ENCODE results near the gene MYO16. TPM values are rescaled to one million over a fixed set of nuclear protein-coding genes. Genes with fewer than 3 reads are reported as not detected.

The MYO16 gene
- total and polyA plus RNA-seq, 8 donors: 1.1 to 2.5 (median 1.7) TPM

DNA sequence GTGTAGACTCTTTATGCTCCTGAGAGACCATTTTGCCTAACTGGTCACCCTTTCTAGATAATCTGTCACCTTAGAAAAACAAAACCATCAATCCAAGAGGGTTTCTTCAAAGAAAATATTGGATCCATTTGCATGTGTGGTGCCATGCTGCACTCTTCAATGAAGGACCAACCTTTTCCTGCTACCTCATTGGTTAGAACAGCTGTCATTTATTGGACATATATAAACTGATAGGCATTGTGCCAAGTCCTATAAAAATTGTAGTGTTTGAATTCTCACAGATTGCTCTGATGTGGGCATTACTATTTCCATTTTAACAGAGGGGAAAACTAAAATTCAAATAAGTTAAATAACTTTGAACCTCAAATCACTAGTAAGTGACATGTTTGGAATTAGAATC is 333.2 kb downstream of the MYO16 start:
- H3K36me3 ChIP-seq: no peaks in the 10 kb centered on the region
- no peaks in the 10 kb centered on the region for H3K4me1 ChIP-seq
- H3K9me3 ChIP-seq: no peaks in the 10 kb centered on the region
- DNase-seq (no peak), ATAC-seq (no peak)
- H3K27ac ChIP-seq: no peak overlapping the region
- intact Hi-C loops (cut with DNase I): loop anchor here in 1 of 2 donors (10.0 kb wide), 2 partner anchors 822 to 1142 kb away; partner anchors contain the start of gene IRS2
- no peak overlapping the region for H3K4me3 ChIP-seq
- no peak for TF ChIP-seq CTCF (IDR thresholded peaks at IDR 0.05)
- H3K27me3 ChIP-seq: no peaks in the 10 kb centered on the region

GRCh38 chr13:108963276-108963810 is 333.9 kb downstream of the MYO16 start:
- H3K36me3 ChIP-seq: no peaks in the 10 kb centered on the region
- no peak for TF ChIP-seq CTCF (IDR thresholded peaks at IDR 0.05)
- ATAC-seq: no peak

DNA sequence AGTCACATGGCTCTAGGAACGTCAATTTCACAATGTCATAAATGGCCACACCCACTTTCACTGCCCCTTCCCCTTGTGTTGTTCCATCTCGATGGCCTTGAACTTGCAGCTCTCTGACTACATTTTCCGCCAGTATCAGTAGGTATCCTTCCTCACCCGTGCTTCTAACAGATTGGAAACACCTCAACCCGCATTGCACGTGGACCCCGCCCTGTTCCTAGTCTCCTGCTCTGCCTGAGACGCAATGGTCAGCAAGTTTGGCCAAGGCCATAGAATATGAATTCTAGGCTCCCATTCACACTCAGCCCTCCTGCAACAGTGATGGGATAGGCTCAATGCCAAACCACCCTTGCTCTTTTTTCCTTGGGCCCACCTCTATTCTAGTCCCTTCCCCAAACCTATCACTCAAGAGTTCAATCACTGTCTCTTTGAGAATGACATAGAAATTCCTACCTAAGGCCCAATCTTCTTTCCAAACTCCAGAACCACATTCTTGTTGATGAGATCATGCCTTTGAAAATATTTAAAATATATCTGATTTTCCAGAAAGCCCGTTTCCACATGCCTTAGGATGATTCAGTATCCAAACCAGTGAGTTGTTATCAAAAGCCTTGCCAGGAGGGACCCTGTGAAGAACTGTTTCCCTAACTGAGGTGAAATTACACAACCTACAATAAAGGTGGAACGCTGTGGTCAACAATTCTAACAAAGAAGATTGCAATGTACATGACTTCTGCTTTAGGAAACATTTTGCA is 334.6 kb downstream of the MYO16 start:
- Histone ChIP-seq H3K27me3 (no peaks in the 10 kb centered on the region), H3K9me3 (no peaks in the 10 kb centered on the region), H3K4me1 (no peaks in the 10 kb centered on the region), H3K27ac (no peak overlapping the region), H3K4me3 (no peak overlapping the region), H3K36me3 (no peaks in the 10 kb centered on the region)
- TF ChIP-seq CTCF (IDR thresholded peaks at IDR 0.05): no peak
- intact Hi-C loops (cut with DNase I): loop anchor here in 1 of 2 donors (10.0 kb wide), 2 partner anchors 821 to 1141 kb away; partner anchors contain the start of gene IRS2
- ATAC-seq (no peak), DNase-seq (no peak)

More at GRCh38 chr13:108963276-108963810, 333.9 kb downstream of the MYO16 start:
- no peaks in the 10 kb centered on the region for H3K4me1 ChIP-seq
- no peak for DNase-seq
- H3K4me3 ChIP-seq: no peak overlapping the region
- no peaks in the 10 kb centered on the region for H3K27me3 ChIP-seq
- intact Hi-C loops (cut with DNase I): loop anchor here in 1 of 2 donors (10.0 kb wide), 2 partner anchors 821 to 1141 kb away; partner anchors contain the start of gene IRS2
- H3K9me3 ChIP-seq: no peaks in the 10 kb centered on the region
- H3K27ac ChIP-seq: no peak overlapping the region

DNA sequence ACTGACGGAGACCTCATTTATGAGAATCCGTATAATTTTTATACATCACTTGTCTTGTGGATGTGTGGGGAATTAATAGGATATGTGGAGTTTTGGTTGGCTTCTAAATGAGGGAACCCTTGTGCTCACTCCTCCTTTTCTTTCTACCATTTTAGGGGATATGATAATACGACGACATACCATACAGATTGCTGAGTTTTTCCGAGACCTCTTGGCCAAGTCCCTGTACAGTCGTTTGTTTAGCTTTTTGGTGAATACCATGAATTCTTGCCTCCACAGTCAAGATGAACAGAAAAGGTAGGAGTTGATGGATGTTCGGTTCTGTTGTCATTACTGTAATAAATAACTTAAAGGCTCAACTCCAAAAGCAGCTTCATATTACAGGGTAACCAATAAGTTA is 335.2 kb downstream of the MYO16 start:
- intact Hi-C loops (cut with DNase I): loop anchor here in 1 of 2 donors (10.0 kb wide), 2 partner anchors 820 to 1140 kb away; partner anchors contain the start of gene IRS2
- no peak overlapping the region for H3K4me3 ChIP-seq
- TF ChIP-seq CTCF (IDR thresholded peaks at IDR 0.05): no peak
- no peaks in the 10 kb centered on the region for H3K9me3 ChIP-seq
- no peaks in the 10 kb centered on the region for H3K36me3 ChIP-seq
- DNase-seq (no peak), ATAC-seq (no peak)
- no peaks in the 10 kb centered on the region for H3K4me1 ChIP-seq
- H3K27ac ChIP-seq: no peak overlapping the region
- no peaks in the 10 kb centered on the region for H3K27me3 ChIP-seq

DNA sequence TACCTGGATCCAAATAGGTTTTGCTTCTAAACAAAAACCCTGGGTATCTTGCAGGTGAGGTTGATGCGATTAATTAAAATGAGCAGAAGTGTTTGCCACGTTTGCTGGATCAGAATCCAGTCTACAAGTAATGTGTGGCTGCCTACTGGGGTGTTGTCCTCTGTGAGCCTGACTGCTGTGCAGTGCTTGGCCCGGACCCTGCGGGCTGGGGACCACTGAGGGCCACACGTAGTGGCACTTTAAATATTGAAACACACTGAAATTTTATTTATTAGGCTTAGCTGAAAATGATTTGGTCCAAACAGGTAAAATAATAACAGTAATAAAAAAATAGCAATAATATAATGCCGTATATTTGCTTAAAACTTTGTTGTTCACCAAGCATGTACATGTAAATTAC is 338.0 kb downstream of the MYO16 start:
- no peak for DNase-seq
- no peak for TF ChIP-seq CTCF (IDR thresholded peaks at IDR 0.05)
- H3K4me3 ChIP-seq: no peak overlapping the region
- ATAC-seq: no peak
- H3K36me3 ChIP-seq: no peaks in the 10 kb centered on the region
- intact Hi-C loops (cut with DNase I): loop anchor here in 1 of 2 donors (10.0 kb wide), 2 partner anchors 817 to 1137 kb away; partner anchors contain the start of gene IRS2
- H3K9me3 ChIP-seq: no peaks in the 10 kb centered on the region
- no peak overlapping the region for H3K27ac ChIP-seq
- no peaks in the 10 kb centered on the region for H3K4me1 ChIP-seq
- H3K27me3 ChIP-seq: no peaks in the 10 kb centered on the region

All from left lung (tissue), 10 donors.